K562 (cell line): ENCODE results near the gene GMDS. TPM values are rescaled to one million over a fixed set of nuclear protein-coding genes. Genes with fewer than 3 reads are reported as not detected.

ENCODE experiments used
- ATAC-seq: fragments of 200-7000 bp; cut with Tn5 transposase; 3 replicates; pipeline ENCODE4 v1.9.1; 2020; ENCODE audit warnings: moderate library complexity
- BruUV-seq: library from RNA; stranded (reverse); fragments of 400-500 nt; replicated peaks from 2 replicates; lab custom pipeline; 2021; lab: Mats Ljungman, UMichigan
- CTCF ChIA-PET: fragments of 300-600 bp; formaldehyde crosslinking; extraction: SDS; loops from one replicate; lab custom pipeline; 2021; ENCODE audit warnings: low intra/inter-chr PET ratio; lab: Yijun Ruan, JAX
- POLR2A ChIA-PET: fragments of 300-600, 350-650 bp; sonication (Branson Sonifier 250); formaldehyde crosslinking; extraction: SDS; loops from one replicate; lab custom pipeline; 2021; ENCODE audit warnings: antibody characterized with exemption, inconsistent platforms; lab: Yijun Ruan, JAX
- DNase-seq, 4 experiments: peaks; one replicate each; pipeline versions ENCODE4 v3.0.0 to v3.0.0-alpha.2; 2011 to 2018; ENCODE audit warnings: low spot score in 3 of 4, mixed read lengths in 3 of 4; ENCODE audit errors: extremely low read depth in 1 of 4
- FAIRE-seq: peaks from 2 replicates; lab custom pipeline; 2011; peaks lifted over from hg19 to GRCh38; lab: Jason Lieb, UNC
- H2AFZ ChIP-seq: 2 replicates; pipeline ENCODE4 v1.6.0; 2011; ENCODE audit warnings: low read depth, low read length, control low read depth, inconsistent platforms
- H3K27ac ChIP-seq: fragments of 200-600 bp; 3 replicates; pipeline ENCODE4 v1.8.0; 2011; ENCODE audit warnings: low read depth, mild to moderate bottlenecking, control low read depth, inconsistent platforms, low read length, moderate library complexity, mixed read lengths; ENCODE audit errors: extremely low read depth
- H3K27me3 ChIP-seq, 2 experiments: fragments of 300-600 bp in 1 of 2; 2 replicates in 1 of 2; 3 replicates in 1 of 2; pipeline versions ENCODE4 v1.6.0 to v1.8.0; 2011; ENCODE audit warnings: inconsistent platforms in 2 of 2, low read length in 2 of 2, mild to moderate bottlenecking in 1 of 2, mixed read lengths in 1 of 2, moderate library complexity in 1 of 2; ENCODE audit not compliant: control insufficient read depth in 2 of 2, insufficient read depth in 2 of 2
- H3K36me3 ChIP-seq: fragments of 300-600 bp; 3 replicates; pipeline ENCODE4 v1.8.0; 2011; ENCODE audit warnings: mild to moderate bottlenecking, low read length, inconsistent platforms; ENCODE audit not compliant: control insufficient read depth, insufficient read depth
- H3K4me1 ChIP-seq, 2 experiments: fragments of 200-600 bp in 1 of 2; replicated peaks in 1 of 2; 2 replicates in 1 of 2; 3 replicates in 1 of 2; pipeline versions ENCODE4 v1.5.1 to v1.8.0; 2011; ENCODE audit warnings: inconsistent platforms in 2 of 2, low read length in 2 of 2, mild to moderate bottlenecking in 1 of 2, mixed read lengths in 1 of 2, moderate library complexity in 1 of 2; ENCODE audit not compliant: control insufficient read depth in 2 of 2, insufficient read depth in 2 of 2
- H3K4me2 ChIP-seq: 2 replicates; pipeline ENCODE4 v1.6.1; 2011; ENCODE audit warnings: low read length, control low read depth, inconsistent platforms, mixed read lengths; ENCODE audit not compliant: insufficient read depth
- H3K4me3 ChIP-seq: fragments of 200-600 bp; sonication (generic), shearing (Covaris generic); 2 replicates; pipeline ENCODE4 v1.5.1; 2016; ENCODE audit warnings: control low read depth, inconsistent platforms
- H3K79me2 ChIP-seq: fragments of 200-600 bp; 3 replicates; pipeline ENCODE4 v1.8.0; 2011; ENCODE audit warnings: low read length, inconsistent platforms; ENCODE audit not compliant: control insufficient read depth, insufficient read depth
- H3K9ac ChIP-seq, 2 experiments: 2 replicates each; pipeline versions ENCODE4 v1.6.0 to v1.6.1; 2011; ENCODE audit warnings: low read depth in 2 of 2, low read length in 2 of 2, control low read depth in 1 of 2, inconsistent platforms in 1 of 2, mild to moderate bottlenecking in 1 of 2, mixed read lengths in 1 of 2; ENCODE audit not compliant: insufficient read depth in 1 of 2
- H3K9me1 ChIP-seq: one replicate; pipeline ENCODE4 v1.6.0; 2011; ENCODE audit warnings: inconsistent platforms, mild to moderate bottlenecking, low read length, moderate library complexity; ENCODE audit not compliant: control insufficient read depth, insufficient read depth
- H3K9me3 ChIP-seq: replicated peaks from 2 replicates; pipeline ENCODE4 v1.5.1; 2011; ENCODE audit warnings: low read depth, low read length, inconsistent platforms; ENCODE audit not compliant: control insufficient read depth, insufficient read depth
- H4K20me1 ChIP-seq: replicated peaks from 2 replicates; pipeline ENCODE4 v1.6.1; 2011; ENCODE audit warnings: low read length, inconsistent platforms, mixed read lengths; ENCODE audit not compliant: control insufficient read depth, insufficient read depth
- CBX1 ChIP-seq: sonication (generic); IDR thresholded peaks from 2 replicates; pipeline ENCODE4 v1.6.1; 2016; ENCODE audit warnings: antibody characterized with exemption, low read depth, mild to moderate bottlenecking
- ELK1 ChIP-seq: sonication (generic); formaldehyde crosslinking; IDR thresholded peaks from 2 replicates; pipeline ENCODE4 v1.8.1; 2022; ENCODE audit warnings: missing genetic modification reagents
- GABPB2 ChIP-seq: fragments of 250-450 bp; sonication (Bioruptor Pico); conservative IDR thresholded peaks from 2 replicates; pipeline ENCODE4 v1.5.1; 2021; ENCODE audit warnings: mild to moderate bottlenecking
- PYGO2 ChIP-seq: fragments of 450-650 bp; IDR thresholded peaks from 2 replicates; pipeline ENCODE4 v1.6.1; 2016; ENCODE audit warnings: mild to moderate bottlenecking, missing genetic modification characterization, moderate library complexity, missing compliant biosample characterization
- ZSCAN32 ChIP-seq: fragments of 450-650 bp; formaldehyde crosslinking; IDR thresholded peaks from 2 replicates; pipeline ENCODE4 v1.4.0; 2020; ENCODE audit warnings: mild to moderate bottlenecking, moderate library complexity
- WGBS: fragments of 100-300 bp; shearing (Covaris generic); methylation state at CpG from one replicate; pipeline ENCODE4 v1.1.6; 2016; ENCODE audit warnings: low coverage, mixed read lengths; ENCODE audit not compliant: insufficient coverage; ENCODE audit errors: missing lambda C conversion rate; 5-methylcytosine and 5-hydroxymethylcytosine counted together
- in situ Hi-C: fragments of 300-500 bp; cut with MboI; formaldehyde crosslinking; loops from 4 replicates; pipeline ENCODE4 v1.15.0; 2018; ENCODE audit warnings: inconsistent platforms, mixed read lengths
- intact Hi-C: fragments of 100-400 bp; cut with micrococcal nuclease; formaldehyde crosslinking; loops from 2 replicates; pipeline ENCODE4 v1.14.2; 2022
- polyA plus RNA-seq, 8 experiments: library from polyadenylated mRNA; depleted of rRNA in 4 of 8; stranded (reverse) in 5 of 8; unstranded in 3 of 8; fragments of >200 nt; fragmentation: Nextera tagmentation in 2 of 8; fragmentation: Illumina TruSeq in 1 of 8; extraction: Ambion mirVana in 2 of 8; extraction: Trizol in 1 of 8; gene quantifications; 2 replicates each; pipeline versions ENCODE4 v1.2.1 to v1.2.3, GENCODE V29; 2011 to 2014; ENCODE audit warnings: inconsistent platforms in 1 of 8, missing spikeins in 1 of 8
- total RNA-seq, 7 experiments: library from RNA; depleted of rRNA in 6 of 7; stranded (reverse); fragments of >200 nt in 6 of 7; fragmentation: Illumina TruSeq in 2 of 7; extraction: Trizol in 2 of 7; gene quantifications; 2 replicates each; pipeline versions ENCODE4 v1.2.1 to v1.2.3, GENCODE V29; 2011 to 2021; ENCODE audit warnings: low replicate concordance in 1 of 7

GMDS gene
- total and polyA plus RNA-seq, 9 of the 15 experiments (the other 6 are each of a cell fraction or from before 2014, with no cell fraction given), result 0.48 to 31.8 (median 13.4) TPM

GRCh38 chr6:1761477-1761877 is 483.9 kb downstream of the GMDS start:
- ChIA-PET CTCF (no interaction called here), POLR2A (interaction anchor here (1.5 kb wide), 1 partner anchor 9 kb away, joined by 4 read pairs; no protein-coding TSS in a partner anchor)
- H3K9me3 ChIP-seq, result no peaks in the 10 kb centered on the region
- no peaks in the 10 kb centered on the region for H3K9me1 ChIP-seq
- no TSS peak for BruUV-seq
- H3K4me3 ChIP-seq, result no peak overlapping the region
- DNase-seq, result no peak
- intact Hi-C loops, result no loop called here
- peaks cover 24 to 43% of the 10 kb centered on the region in 2 experiments; a peak in 4 of 5 replicates for H3K27me3 ChIP-seq
- no peaks in the 10 kb centered on the region for H3K36me3 ChIP-seq
- ATAC-seq, result no peak
- FAIRE-seq, result no peak
- no peaks in the 10 kb centered on the region for H3K79me2 ChIP-seq
- 5% methylated on average over 4 of the region's 4 CpGs for WGBS
- no peaks in the 10 kb centered on the region for H3K4me1 ChIP-seq
- no peaks in the 10 kb centered on the region for H4K20me1 ChIP-seq
- TF ChIP-seq CBX1, result no peak
- no peak for TF ChIP-seq ZSCAN32 (CRISPR knock-in tag)
- no peak for TF ChIP-seq GABPB2
- no peak for TF ChIP-seq PYGO2 (tag)
- TF ChIP-seq ELK1 (CRISPR knock-in tag), result no peak
- TF ChIP-seq, all 486 proteins: peak for 0
- Histone ChIP-seq H3K27ac (no peak overlapping the region), H3K4me2 (no peak overlapping the region), H3K9ac (no peak overlapping the region), H2AFZ (no peak overlapping the region)
- in situ Hi-C loops, result no loop called here
